Thoracic aorta (tissue), 2 donors: ENCODE measurements around the gene CTF1. TPM values are rescaled to one million over a fixed set of nuclear protein-coding genes. Genes with fewer than 3 reads are reported as not detected.

Experiments used
- ATAC-seq: fragments of 150-250 bp; one replicate; pipeline ENCODE4 v1.8.0; 2017; ENCODE audit warnings: low read depth; ENCODE audit not compliant: insufficient number of reproducible peaks, low FRiP score
- DNase-seq: peaks from one replicate; pipeline ENCODE4 v3.0.0-alpha.2; 2020; ENCODE audit warnings: low spot score
- H3K27ac ChIP-seq, 2 donors: fragments of 200-600 bp; sonication (generic); 1 replicate in 1 of 2; 2 replicates in 1 of 2; pipeline ENCODE4 v1.5.1; 2016; ENCODE audit warnings: mild to moderate bottlenecking in 2 of 2, moderate library complexity in 2 of 2
- H3K27me3 ChIP-seq: fragments of 200-600 bp; sonication (generic); replicated peaks from 2 replicates; pipeline ENCODE4 v1.6.0; 2016; ENCODE audit warnings: mild to moderate bottlenecking; ENCODE audit not compliant: insufficient read depth
- H3K36me3 ChIP-seq: fragments of 200-600 bp; sonication (generic); one replicate; pipeline ENCODE4 v1.5.1; 2016
- H3K4me1 ChIP-seq, 2 donors: fragments of 200-600 bp; sonication (generic); 1 replicate in 1 of 2; 2 replicates in 1 of 2; pipeline versions ENCODE4 v1.5.1 to v1.6.0; 2016; ENCODE audit warnings: low read depth in 2 of 2, mild to moderate bottlenecking in 1 of 2; ENCODE audit not compliant: control insufficient read depth in 1 of 2
- H3K4me3 ChIP-seq: fragments of 200-600 bp; sonication (generic); 2 replicates; pipeline ENCODE4 v1.5.1; 2016; ENCODE audit warnings: mild to moderate bottlenecking
- H3K9me3 ChIP-seq: fragments of 200-600 bp; sonication (generic); 2 replicates; pipeline ENCODE4 v1.5.1; 2016
- CTCF ChIP-seq: fragments of 200-600 bp; sonication (generic); IDR thresholded peaks from one replicate; pipeline ENCODE4 v1.5.1; 2019; ENCODE audit warnings: antibody characterized with exemption
- total RNA-seq, 2 donors: library from RNA; depleted of rRNA; stranded (reverse); fragments of >200 nt; gene quantifications; one replicate each; pipeline versions ENCODE4 v1.1.0 to v1.2.3, GENCODE V29; 2016

Gene CTF1
- total RNA-seq, 2 donors from 2014 or later = 3.8 TPM

- Histone ChIP-seq H3K27ac (peak overlapping the region; percentile 89 to 97), H3K4me3 (peak overlapping the region; percentile 6), H3K27me3 (no peaks in the 10 kb centered on the region), H3K4me1 (peaks cover 25 to 49% of the 10 kb centered on the region in 2 donors), H3K36me3 (no peaks in the 10 kb centered on the region), H3K9me3 (no peaks in the 10 kb centered on the region)
- no peak for TF ChIP-seq CTCF
- ATAC-seq (peak; percentile 52), DNase-seq (no peak)
Observed at GRCh38 chr16:30951750-30952149, 55.3 kb downstream of the CTF1 start.

DNA sequence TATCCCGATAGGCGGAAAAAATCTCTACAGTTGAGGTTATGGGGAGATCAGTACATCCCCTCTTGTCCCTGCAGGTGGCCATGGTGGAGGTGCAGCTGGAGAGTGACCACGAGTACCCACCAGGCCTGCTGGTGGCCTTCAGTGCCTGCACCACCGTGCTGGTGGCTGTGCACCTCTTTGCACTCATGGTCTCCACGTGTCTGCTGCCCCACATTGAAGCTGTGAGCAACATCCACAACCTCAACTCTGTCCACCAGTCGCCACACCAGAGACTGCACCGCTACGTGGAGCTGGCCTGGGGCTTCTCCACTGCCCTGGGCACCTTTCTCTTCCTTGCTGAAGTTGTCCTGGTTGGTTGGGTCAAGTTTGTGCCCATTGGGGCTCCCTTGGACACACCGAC is 56.7 kb downstream of the CTF1 start:
- DNase-seq = no peak
- Histone ChIP-seq H3K4me1 (peaks cover 25 to 48% of the 10 kb centered on the region in 2 donors), H3K9me3 (no peaks in the 10 kb centered on the region), H3K27me3 (no peaks in the 10 kb centered on the region), H3K27ac (peak overlapping the region in 1 of 2 donors; percentile 20), H3K4me3 (no peak overlapping the region), H3K36me3 (no peaks in the 10 kb centered on the region)
- TF ChIP-seq CTCF = no peak
- ATAC-seq = no peak

Other genes with a start within 250 kb of the CTF1 start
- gene PRR14, start 245.7 kb upstream of the CTF1 start, total RNA-seq = 10 to 100 TPM; 46.1 to 57.0 TPM
- 100 to 1,000 TPM in 1 of 2 donors, 10 to 100 TPM in 1; 39.3 to 160 TPM for gene FBRS, start 238.2 kb upstream of the CTF1 start, total RNA-seq
- 10 to 100 TPM; 39.9 to 86.1 TPM for gene SRCAP, start 197.4 kb upstream of the CTF1 start, total RNA-seq
- 10 to 100 TPM; 25.6 to 26.4 TPM for gene PHKG2, start 148.2 kb upstream of the CTF1 start, total RNA-seq
- 1 to 10 TPM in 1 of 2 donors, under 1 TPM in 1; 0.27 to 1.2 TPM for gene CFAP119, start 134.6 kb upstream of the CTF1 start, total RNA-seq
- gene RNF40, start 134.3 kb upstream of the CTF1 start, total RNA-seq = 100 to 1,000 TPM; 109 to 112 TPM
- 10 to 100 TPM; 10.7 to 18.8 TPM for gene ZNF629, start 109.4 kb upstream of the CTF1 start, total RNA-seq
- gene BCL7C, start 2.5 kb upstream of the CTF1 start, total RNA-seq = 10 to 100 TPM; 35.6 to 55.2 TPM
- gene FBXL19, start 27.0 kb downstream of the CTF1 start, total RNA-seq = 10 to 100 TPM; 14.5 to 18.7 TPM
- 10 to 100 TPM; 19.0 to 35.7 TPM for gene ORAI3, start 52.5 kb downstream of the CTF1 start, total RNA-seq
- gene SETD1A, start 61.1 kb downstream of the CTF1 start, total RNA-seq = 10 to 100 TPM in 1 of 2 donors, 1 to 10 TPM in 1; 7.4 to 14.6 TPM
- 10 to 100 TPM; 16.4 to 26.8 TPM for gene HSD3B7, start 88.6 kb downstream of the CTF1 start, total RNA-seq
- 1 to 10 TPM in 1 of 2 donors, under 1 TPM in 1; 0.68 to 1.6 TPM for gene STX1B, start 114.0 kb downstream of the CTF1 start, total RNA-seq
- gene STX4, start 136.9 kb downstream of the CTF1 start, total RNA-seq = 10 to 100 TPM; 39.3 to 50.5 TPM
- gene ZNF668, start 177.6 kb downstream of the CTF1 start, total RNA-seq = 10 to 100 TPM; 10.3 to 14.5 TPM
- 10 to 100 TPM; 10.2 to 17.9 TPM for gene ZNF646, start 177.8 kb downstream of the CTF1 start, total RNA-seq
- 10 to 100 TPM; 10.6 to 13.7 TPM for gene PRSS53, start 192.3 kb downstream of the CTF1 start, total RNA-seq
- gene VKORC1, start 198.2 kb downstream of the CTF1 start, total RNA-seq = 100 to 1,000 TPM in 1 of 2 donors, 10 to 100 TPM in 1; 88.7 to 187 TPM
- gene BCKDK, start 211.8 kb downstream of the CTF1 start, total RNA-seq = 10 to 100 TPM; 35.1 to 58.5 TPM
- gene KAT8, start 221.1 kb downstream of the CTF1 start, total RNA-seq = 10 to 100 TPM; 62.5 to 75.7 TPM
- not detected for gene PRSS8, start 239.1 kb downstream of the CTF1 start, total RNA-seq